Thyroid gland (tissue), 4 donors: ENCODE measurements around the gene LRRN1.

ENCODE experiments used
- POLR2A ChIP-seq, 2 donors: fragments of 450-650 bp; IDR thresholded peaks; one replicate each; pipeline ENCODE4 v1.6.1; 2017; ENCODE audit warnings: antibody characterized with exemption in 2 of 2, mild to moderate bottlenecking in 2 of 2, moderate library complexity in 1 of 2
- TF ChIP-seq, protein P1 (sequence below), 6 experiments: fragments of 200-600 bp in 3 of 6; fragments of 450-650 bp in 3 of 6; sonication (generic) in 3 of 6; IDR thresholded peaks; one replicate each; pipeline ENCODE4 v1.5.1; 2016 to 2019; ENCODE audit warnings: antibody characterized with exemption in 6 of 6, mild to moderate bottlenecking in 2 of 6, inconsistent platforms in 1 of 6, moderate library complexity in 1 of 6

DNA sequence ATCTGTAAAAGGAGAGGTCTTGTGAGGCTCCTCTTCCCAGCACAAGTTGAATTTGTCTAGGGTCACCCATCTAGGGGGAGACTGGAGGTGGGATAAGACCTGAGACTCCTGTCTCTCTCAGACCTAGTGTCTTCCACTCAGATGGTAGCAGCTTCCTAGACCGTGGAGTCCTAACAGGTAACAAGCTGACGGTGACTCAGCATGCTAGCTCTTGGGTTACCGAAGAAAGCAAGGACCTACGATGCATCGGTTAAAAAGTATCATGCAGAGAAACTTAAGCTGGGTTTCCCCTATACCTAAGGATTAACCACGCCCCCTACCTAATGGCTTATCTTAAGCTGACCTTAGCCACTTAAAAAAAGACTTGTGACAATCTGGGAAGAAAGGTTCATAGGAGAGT is 7.6 kb downstream of the LRRN1 start:
- TF ChIP-seq, protein P1, sequence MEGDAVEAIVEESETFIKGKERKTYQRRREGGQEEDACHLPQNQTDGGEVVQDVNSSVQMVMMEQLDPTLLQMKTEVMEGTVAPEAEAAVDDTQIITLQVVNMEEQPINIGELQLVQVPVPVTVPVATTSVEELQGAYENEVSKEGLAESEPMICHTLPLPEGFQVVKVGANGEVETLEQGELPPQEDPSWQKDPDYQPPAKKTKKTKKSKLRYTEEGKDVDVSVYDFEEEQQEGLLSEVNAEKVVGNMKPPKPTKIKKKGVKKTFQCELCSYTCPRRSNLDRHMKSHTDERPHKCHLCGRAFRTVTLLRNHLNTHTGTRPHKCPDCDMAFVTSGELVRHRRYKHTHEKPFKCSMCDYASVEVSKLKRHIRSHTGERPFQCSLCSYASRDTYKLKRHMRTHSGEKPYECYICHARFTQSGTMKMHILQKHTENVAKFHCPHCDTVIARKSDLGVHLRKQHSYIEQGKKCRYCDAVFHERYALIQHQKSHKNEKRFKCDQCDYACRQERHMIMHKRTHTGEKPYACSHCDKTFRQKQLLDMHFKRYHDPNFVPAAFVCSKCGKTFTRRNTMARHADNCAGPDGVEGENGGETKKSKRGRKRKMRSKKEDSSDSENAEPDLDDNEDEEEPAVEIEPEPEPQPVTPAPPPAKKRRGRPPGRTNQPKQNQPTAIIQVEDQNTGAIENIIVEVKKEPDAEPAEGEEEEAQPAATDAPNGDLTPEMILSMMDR (IDR thresholded peaks at IDR 0.05): no peak
- TF ChIP-seq POLR2A (IDR thresholded peaks at IDR 0.05): no peak
